IMR-90 (cell line): ENCODE data around the gene SLC23A1. TPM values are rescaled to one million over a fixed set of nuclear protein-coding genes. Genes with fewer than 3 reads are reported as not detected.

Experiments used
- ATAC-seq: fragments of 200-7000 bp; cut with Tn5 transposase; 2 replicates; pipeline ENCODE4 v1.9.1; 2020; ENCODE audit warnings: low read depth, mild to moderate bottlenecking, moderate library complexity
- BruUV-seq: library from RNA; stranded (reverse); fragments of 400-500 nt; replicated peaks from 2 replicates; lab custom pipeline; 2021; lab: Mats Ljungman, UMichigan
- CTCF ChIA-PET: fragments of 300-600 bp; formaldehyde crosslinking; extraction: SDS; loops from one replicate; lab custom pipeline; 2021; ENCODE audit warnings: antibody characterized with exemption; lab: Yijun Ruan, JAX
- POLR2A ChIA-PET: fragments of 300-600 bp; sonication (Branson Sonifier 250); formaldehyde crosslinking; loops from one replicate; lab custom pipeline; 2022; ENCODE audit warnings: antibody characterized with exemption; ENCODE audit not compliant: unreplicated experiment; lab: Charles Lee
- DNase-seq: peaks from one replicate; pipeline ENCODE4 v3.0.0; 2013
- H2AFZ ChIP-seq: replicated peaks from 2 replicates; pipeline ENCODE3; 2013; ENCODE audit warnings: low read length, mild to moderate bottlenecking; ENCODE audit not compliant: poor library complexity
- H2AK5ac ChIP-seq: 2 replicates; pipeline ENCODE4 v1.6.1; 2013; ENCODE audit warnings: low read depth, low read length, inconsistent platforms
- H2AK9ac ChIP-seq: replicated peaks from 2 replicates; pipeline ENCODE3; 2013; ENCODE audit warnings: mild to moderate bottlenecking, low read depth, low read length, moderate library complexity; ENCODE audit not compliant: poor library complexity
- H2BK120ac ChIP-seq: 2 replicates; pipeline ENCODE4 v1.6.1; 2013; ENCODE audit warnings: low read depth, low read length, inconsistent platforms
- H2BK15ac ChIP-seq: 3 replicates; pipeline ENCODE4 v1.6.1; 2013; ENCODE audit warnings: low read depth, low read length, inconsistent platforms
- H2BK20ac ChIP-seq: 2 replicates; pipeline ENCODE4 v1.6.1; 2013; ENCODE audit warnings: low read depth, mild to moderate bottlenecking, inconsistent platforms, low read length, moderate library complexity
- H2BK5ac ChIP-seq: 2 replicates; pipeline ENCODE4 v1.6.1; 2013; ENCODE audit warnings: mild to moderate bottlenecking, low read depth, low read length, inconsistent platforms; ENCODE audit not compliant: poor library complexity, severe bottlenecking
- H3K14ac ChIP-seq: replicated peaks from 2 replicates; pipeline ENCODE4 v1.6.1; 2013; ENCODE audit warnings: low read depth, low read length, inconsistent platforms
- H3K18ac ChIP-seq: 2 replicates; pipeline ENCODE4 v1.6.1; 2013; ENCODE audit warnings: low read depth, low read length, control low read depth
- H3K23ac ChIP-seq: 2 replicates; pipeline ENCODE4 v1.6.1; 2013; ENCODE audit warnings: low read depth, low read length, inconsistent platforms
- H3K27ac ChIP-seq: 2 replicates; pipeline ENCODE4 v1.5.1; 2013; ENCODE audit warnings: mild to moderate bottlenecking, control low read depth, low read length; ENCODE audit not compliant: insufficient read depth
- H3K27me3 ChIP-seq: 2 replicates; pipeline ENCODE4 v1.6.1; 2013; ENCODE audit warnings: low read length; ENCODE audit not compliant: control insufficient read depth, insufficient read depth
- H3K36me3 ChIP-seq: 2 replicates; pipeline ENCODE4 v1.6.1; 2013; ENCODE audit warnings: low read length, mixed read lengths; ENCODE audit not compliant: control insufficient read depth, insufficient read depth
- H3K4ac ChIP-seq: 2 replicates; pipeline ENCODE4 v1.6.1; 2013; ENCODE audit warnings: low read depth, low read length, inconsistent platforms
- H3K4me1 ChIP-seq: 2 replicates; pipeline ENCODE4 v1.6.1; 2013; ENCODE audit warnings: low read length, mixed read lengths; ENCODE audit not compliant: control insufficient read depth, insufficient read depth
- H3K4me2 ChIP-seq: 2 replicates; pipeline ENCODE4 v1.6.1; 2013; ENCODE audit warnings: low read depth, mild to moderate bottlenecking, control low read depth, low read length, moderate library complexity
- H3K4me3 ChIP-seq: 2 replicates; pipeline ENCODE4 v1.5.1; 2013; ENCODE audit warnings: low read depth, mild to moderate bottlenecking, control low read depth, low read length, moderate library complexity; ENCODE audit not compliant: insufficient read depth
- H3K56ac ChIP-seq: 2 replicates; pipeline ENCODE4 v1.6.1; 2013; ENCODE audit warnings: low read length, inconsistent platforms; ENCODE audit not compliant: insufficient read depth; ENCODE audit errors: extremely low read depth
- H3K79me1 ChIP-seq, 2 experiments: 2 replicates each; pipeline ENCODE4 v1.6.1; 2013; ENCODE audit warnings: low read length in 2 of 2, inconsistent platforms in 1 of 2, low read depth in 1 of 2
- H3K9ac ChIP-seq: 2 replicates; pipeline ENCODE4 v1.6.1; 2013; ENCODE audit warnings: low read depth, low read length, control low read depth
- H3K9me1 ChIP-seq: 2 replicates; pipeline ENCODE4 v1.6.1; 2013; ENCODE audit warnings: low read length, inconsistent platforms; ENCODE audit not compliant: insufficient read depth
- H3K9me3 ChIP-seq: 2 replicates; pipeline ENCODE4 v1.6.1; 2013; ENCODE audit warnings: low read length; ENCODE audit not compliant: control insufficient read depth, insufficient read depth
- H4K20me1 ChIP-seq: 2 replicates; pipeline ENCODE4 v1.6.1; 2013; ENCODE audit warnings: low read length, inconsistent platforms; ENCODE audit not compliant: insufficient read depth
- H4K5ac ChIP-seq: 2 replicates; pipeline ENCODE4 v1.6.1; 2013; ENCODE audit warnings: mild to moderate bottlenecking, low read depth, low read length, control low read depth
- H4K8ac ChIP-seq, 2 experiments: 2 replicates each; pipeline ENCODE4 v1.6.1; 2013; ENCODE audit warnings: low read depth in 2 of 2, low read length in 2 of 2, control low read depth in 1 of 2, inconsistent platforms in 1 of 2
- H4K91ac ChIP-seq: 2 replicates; pipeline ENCODE4 v1.6.1; 2013; ENCODE audit warnings: low read depth, low read length, inconsistent platforms; ENCODE audit not compliant: insufficient read depth
- BHLHE40 ChIP-seq: fragments of 150-350 bp; IDR thresholded peaks from 2 replicates; pipeline ENCODE4 v1.6.1; 2016; ENCODE audit warnings: mild to moderate bottlenecking, low read depth, low read length
- CEBPB ChIP-seq: IDR thresholded peaks from 2 replicates; pipeline ENCODE4 v1.6.1; 2012; ENCODE audit warnings: low read depth, low read length, improper control_type of control experiment
- CHD1 ChIP-seq: IDR thresholded peaks from 2 replicates; pipeline ENCODE4 v1.6.1; 2012; ENCODE audit warnings: low read depth, low read length, improper control_type of control experiment
- CTCF ChIP-seq: conservative IDR thresholded peaks from 2 replicates; pipeline ENCODE4 v1.5.1; 2012; ENCODE audit warnings: mild to moderate bottlenecking, low read depth, low read length, improper control_type of control experiment
- ELK1 ChIP-seq: fragments of 150-350 bp; IDR thresholded peaks from 2 replicates; pipeline ENCODE4 v1.6.1; 2016; ENCODE audit warnings: low read depth, mild to moderate bottlenecking, low read length, moderate library complexity, borderline replicate concordance
- FOS ChIP-seq: fragments of 150-350 bp; IDR thresholded peaks from 2 replicates; pipeline ENCODE4 v1.6.1; 2016; ENCODE audit warnings: low read depth, low read length
- MAFK ChIP-seq: IDR thresholded peaks from 2 replicates; pipeline ENCODE4 v1.6.1; 2012; ENCODE audit warnings: low read depth, low read length, improper control_type of control experiment
- MAZ ChIP-seq: IDR thresholded peaks from 2 replicates; pipeline ENCODE4 v1.6.1; 2012; ENCODE audit warnings: low read depth, mild to moderate bottlenecking, low read length, improper control_type of control experiment, moderate library complexity, borderline replicate concordance
- MXI1 ChIP-seq: IDR thresholded peaks from 2 replicates; pipeline ENCODE4 v1.6.1; 2012; ENCODE audit warnings: low read depth, mild to moderate bottlenecking, low read length, moderate library complexity, borderline replicate concordance
- NFE2L2 ChIP-seq: fragments of 150-350 bp; IDR thresholded peaks from 2 replicates; pipeline ENCODE4 v1.6.1; 2016; ENCODE audit warnings: low read depth, mild to moderate bottlenecking, low read length
- POLR2A ChIP-seq: IDR thresholded peaks from 2 replicates; pipeline ENCODE4 v1.6.1; 2012; ENCODE audit warnings: mild to moderate bottlenecking, low read depth, low read length
- RAD21 ChIP-seq: IDR thresholded peaks from 2 replicates; pipeline ENCODE4 v1.6.1; 2012; ENCODE audit warnings: low read length, improper control_type of control experiment
- RCOR1 ChIP-seq: IDR thresholded peaks from 2 replicates; pipeline ENCODE4 v1.6.1; 2012; ENCODE audit warnings: mild to moderate bottlenecking, low read length, improper control_type of control experiment; ENCODE audit not compliant: insufficient replicate concordance
- RFX5 ChIP-seq: IDR thresholded peaks from 2 replicates; pipeline ENCODE4 v1.8.0; 2012; ENCODE audit warnings: low read depth, mild to moderate bottlenecking, low read length, moderate library complexity
- SMC3 ChIP-seq: fragments of 150-350 bp; IDR thresholded peaks from 2 replicates; pipeline ENCODE4 v1.6.1; 2016; ENCODE audit warnings: low read depth, mild to moderate bottlenecking, antibody characterized with exemption, low read length, moderate library complexity
- USF2 ChIP-seq: fragments of 150-350 bp; IDR thresholded peaks from 2 replicates; pipeline ENCODE4 v1.6.1; 2017; ENCODE audit warnings: mild to moderate bottlenecking, antibody characterized with exemption, low read length, low read depth
- whole genome bisulfite sequencing, 2 experiments: methylation state at CpG; one replicate each; pipeline versions ENCODE4 v1.1.5 to v1.1.7; 2013; ENCODE audit warnings: missing lambda C conversion rate in 2 of 2; ENCODE audit not compliant: insufficient read length in 1 of 2; ENCODE audit errors: extremely low coverage in 2 of 2; 5-methylcytosine and 5-hydroxymethylcytosine counted together
- dilution Hi-C: fragments of 300-500 bp; cut with HindIII; formaldehyde crosslinking; loops from one replicate; pipeline ENCODE4 v1.14.3; 2018; ENCODE audit warnings: low sequenced_read_pairs; ENCODE audit not compliant: unreplicated experiment
- in situ Hi-C: fragments of 300-500 bp; cut with MboI; formaldehyde crosslinking; loops from 3 replicates; pipeline ENCODE4 v1.14.3; 2019; ENCODE audit warnings: low sequenced_read_pairs, inconsistent platforms, mixed read lengths
- intact Hi-C: fragments of 100-400 bp; cut with micrococcal nuclease; formaldehyde crosslinking; loops from 2 replicates; pipeline ENCODE4 v1.10.0; 2022
- polyA plus RNA-seq, 3 experiments: library from polyadenylated mRNA; depleted of rRNA; stranded (reverse); fragments of >200 nt; gene quantifications; 2 replicates each; pipeline ENCODE4 v1.2.3, GENCODE V29; 2012; ENCODE audit warnings: low replicate concordance in 1 of 3
- total RNA-seq: library from RNA; depleted of rRNA; stranded (reverse); fragments of >200 nt; gene quantifications from 2 replicates; pipeline ENCODE4 v1.2.3, GENCODE V29; 2012

SLC23A1 gene
- total and polyA plus RNA-seq, 2 of the 4 experiments (the other 2 are of a cell fraction) = not detected

- intact Hi-C loops (no loop called here), in situ Hi-C loops (no loop called here), dilution Hi-C loops (loop anchor here (25.0 kb wide), 1 partner anchor 98 kb away; no protein-coding TSS in a partner anchor)
- H3K4ac ChIP-seq = no peak overlapping the region
- H3K18ac ChIP-seq = no peak overlapping the region
- no TSS peak for BruUV-seq
- no peak overlapping the region for H4K8ac ChIP-seq
- no peak overlapping the region for H2BK20ac ChIP-seq
- no peaks in the 10 kb centered on the region for H3K9me3 ChIP-seq
- no peak overlapping the region for H3K27ac ChIP-seq
- H3K4me3 ChIP-seq = no peak overlapping the region
- H3K4me1 ChIP-seq = peaks cover 4% of the 10 kb centered on the region; the same call in 1 of the 2 replicates
- H3K27me3 ChIP-seq = no peaks in the 10 kb centered on the region
- H3K4me2 ChIP-seq = no peak overlapping the region
- H3K36me3 ChIP-seq = peaks cover 13% of the 10 kb centered on the region
- H4K91ac ChIP-seq = no peak overlapping the region
- CTCF ChIA-PET = interaction anchor here (0.8 kb wide), 1 partner anchor 10 kb away, joined by 3 read pairs; the partner anchor contains the start of gene SPATA24
- no peak overlapping the region for H3K9ac ChIP-seq
- no peaks in the 10 kb centered on the region for H4K20me1 ChIP-seq
- H2AK5ac ChIP-seq = no peak overlapping the region
- H3K79me1 ChIP-seq = no peaks in the 10 kb centered on the region
- H2BK15ac ChIP-seq = no peak overlapping the region
- H2BK120ac ChIP-seq = no peak overlapping the region
- H2BK5ac ChIP-seq = no peak overlapping the region
- no peak overlapping the region for H3K14ac ChIP-seq
- no peak overlapping the region for H3K56ac ChIP-seq
- H3K23ac ChIP-seq = no peak overlapping the region
- no peak for ATAC-seq
- POLR2A ChIA-PET = no interaction called here
- 92% methylated on average over 2 of the region's 6 CpGs; no CpG with 5 or more reads in 1 of the 2 experiments for WGBS, 2 experiments
- no peak overlapping the region for H2AFZ ChIP-seq
- no peak for DNase-seq
- TF ChIP-seq MXI1 (no peak), RCOR1 (no peak), ELK1 (no peak), POLR2A (no peak), CHD1 (no peak), NFE2L2 (no peak), CEBPB (no peak), USF2 (no peak), FOS (no peak), RAD21 (no peak), MAZ (no peak), BHLHE40 (no peak), RFX5 (no peak), SMC3 (no peak), MAFK (no peak), CTCF (no peak)
- no peaks in the 10 kb centered on the region for H3K9me1 ChIP-seq
- no peak overlapping the region for H2AK9ac ChIP-seq
- no peak overlapping the region for H4K5ac ChIP-seq
Measured at GRCh38 chr5:139413963-139414362, 30.9 kb upstream of the SLC23A1 start.
